GM12874 (cell line): ENCODE results near the gene BCLAF1.

Experiments
- TF ChIP-seq, protein P1 (sequence below): IDR thresholded peaks from 2 replicates; pipeline ENCODE4 v1.5.1; 2011; ENCODE audit warnings: low read depth, mild to moderate bottlenecking, control low read depth, low read length, moderate library complexity; ENCODE audit not compliant: insufficient read depth

Gene BCLAF1

DNA sequence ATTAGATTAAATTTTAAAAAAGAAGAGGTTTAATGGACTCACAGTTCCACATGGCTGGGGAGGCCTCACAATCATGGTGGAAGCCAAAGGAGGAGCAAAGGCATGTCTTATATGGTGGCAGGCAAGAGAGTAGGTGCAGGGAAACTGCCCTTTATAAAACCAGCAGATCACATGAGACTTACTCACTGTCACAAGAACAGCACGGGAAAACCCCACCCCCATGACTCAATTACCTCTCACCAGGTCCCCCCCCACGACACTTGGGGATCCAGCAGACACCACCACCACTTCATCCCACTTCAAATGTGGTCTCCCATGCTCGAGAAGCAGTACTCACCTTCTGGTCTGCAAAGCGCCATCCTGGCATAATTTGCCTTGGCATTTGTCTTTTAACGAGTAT, 64.2 kb downstream of the BCLAF1 start:
- TF ChIP-seq, protein P1, sequence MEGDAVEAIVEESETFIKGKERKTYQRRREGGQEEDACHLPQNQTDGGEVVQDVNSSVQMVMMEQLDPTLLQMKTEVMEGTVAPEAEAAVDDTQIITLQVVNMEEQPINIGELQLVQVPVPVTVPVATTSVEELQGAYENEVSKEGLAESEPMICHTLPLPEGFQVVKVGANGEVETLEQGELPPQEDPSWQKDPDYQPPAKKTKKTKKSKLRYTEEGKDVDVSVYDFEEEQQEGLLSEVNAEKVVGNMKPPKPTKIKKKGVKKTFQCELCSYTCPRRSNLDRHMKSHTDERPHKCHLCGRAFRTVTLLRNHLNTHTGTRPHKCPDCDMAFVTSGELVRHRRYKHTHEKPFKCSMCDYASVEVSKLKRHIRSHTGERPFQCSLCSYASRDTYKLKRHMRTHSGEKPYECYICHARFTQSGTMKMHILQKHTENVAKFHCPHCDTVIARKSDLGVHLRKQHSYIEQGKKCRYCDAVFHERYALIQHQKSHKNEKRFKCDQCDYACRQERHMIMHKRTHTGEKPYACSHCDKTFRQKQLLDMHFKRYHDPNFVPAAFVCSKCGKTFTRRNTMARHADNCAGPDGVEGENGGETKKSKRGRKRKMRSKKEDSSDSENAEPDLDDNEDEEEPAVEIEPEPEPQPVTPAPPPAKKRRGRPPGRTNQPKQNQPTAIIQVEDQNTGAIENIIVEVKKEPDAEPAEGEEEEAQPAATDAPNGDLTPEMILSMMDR, result no peak

DNA sequence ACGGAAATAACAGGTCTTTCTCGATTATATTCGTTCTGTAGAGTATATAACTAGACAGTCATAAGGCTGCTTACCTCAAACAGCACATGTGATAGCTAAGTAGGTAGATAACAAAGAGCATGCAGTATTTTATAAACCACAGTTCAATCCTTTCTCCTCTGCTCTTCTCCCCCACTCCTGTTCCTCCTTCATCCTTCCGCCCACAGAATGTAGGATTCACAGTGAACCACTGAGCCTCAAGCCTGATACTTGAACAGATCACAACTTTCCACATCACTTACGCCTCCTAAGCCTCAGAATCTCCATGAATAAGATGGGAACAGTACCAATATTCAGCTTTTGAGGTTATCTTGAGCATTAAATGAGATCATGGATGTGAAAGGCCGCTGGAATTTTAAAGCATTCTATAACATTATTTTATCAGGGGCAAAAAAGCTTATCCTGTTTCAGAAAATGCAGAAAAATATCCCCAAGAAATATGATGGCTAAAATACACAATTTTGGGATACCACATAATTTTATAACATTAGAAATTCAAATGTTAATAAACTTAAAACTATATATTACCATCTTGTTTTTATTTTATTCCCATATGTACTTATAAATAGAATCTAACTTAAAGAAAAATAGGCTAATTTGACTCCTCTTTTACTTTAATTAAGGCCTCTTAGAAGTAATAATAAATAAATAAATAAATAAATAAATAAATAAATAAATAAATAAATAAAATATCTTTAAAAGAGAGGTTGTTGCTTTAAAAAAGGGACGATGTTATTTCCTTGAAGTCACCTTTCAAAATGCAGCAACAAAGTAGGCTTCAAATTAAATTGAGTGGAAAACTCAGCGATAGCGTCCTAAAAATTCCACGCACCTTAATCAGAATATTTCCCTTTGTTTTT, 72.9 kb downstream of the BCLAF1 start:
- TF ChIP-seq, protein P1, result no peak

DNA sequence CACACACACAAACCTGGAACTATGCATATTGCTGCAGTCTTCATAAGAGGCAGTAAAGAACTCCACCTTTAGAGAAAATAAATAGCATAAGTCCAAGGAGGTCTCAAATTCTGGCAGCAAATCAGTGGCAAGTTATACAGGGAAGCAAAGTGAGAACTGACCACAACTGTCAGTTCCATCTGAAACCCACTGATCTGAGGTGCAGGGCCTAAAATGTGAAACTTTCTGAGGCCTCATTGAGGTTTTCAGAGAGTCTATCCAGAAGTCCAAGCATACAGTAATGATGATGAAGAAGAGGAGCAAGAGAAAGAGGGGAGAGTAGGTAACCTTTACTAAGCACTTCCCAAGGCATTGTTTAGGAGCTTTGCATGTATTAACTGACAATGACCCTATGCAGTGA, 75.8 kb downstream of the BCLAF1 start:
- TF ChIP-seq, protein P1, result no peak

DNA sequence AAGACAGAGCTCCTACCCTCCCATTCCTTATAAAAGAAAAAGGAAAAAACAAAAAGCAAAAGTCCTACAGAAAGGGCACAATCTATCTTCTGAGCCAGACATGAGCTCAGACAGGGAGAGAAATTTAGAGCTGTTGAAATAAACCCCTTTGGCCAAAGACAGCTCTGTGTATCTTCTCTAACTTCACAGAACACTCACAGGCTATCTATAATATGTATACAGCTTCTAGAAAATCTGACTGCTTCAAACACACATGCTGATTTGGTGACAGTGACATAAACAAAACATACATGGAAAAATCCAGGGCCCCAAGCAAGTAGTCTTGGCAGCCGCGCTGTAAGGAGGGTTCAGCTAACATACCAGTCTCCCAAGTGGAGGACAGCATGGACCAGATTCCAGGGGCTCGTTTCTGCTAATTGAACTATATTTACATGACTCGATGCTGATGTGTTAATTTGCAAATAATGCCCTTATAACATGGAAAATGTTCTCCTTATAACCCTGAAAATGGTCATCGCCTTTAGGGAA, 76.6 kb downstream of the BCLAF1 start:
- TF ChIP-seq, protein P1, result no peak

DNA sequence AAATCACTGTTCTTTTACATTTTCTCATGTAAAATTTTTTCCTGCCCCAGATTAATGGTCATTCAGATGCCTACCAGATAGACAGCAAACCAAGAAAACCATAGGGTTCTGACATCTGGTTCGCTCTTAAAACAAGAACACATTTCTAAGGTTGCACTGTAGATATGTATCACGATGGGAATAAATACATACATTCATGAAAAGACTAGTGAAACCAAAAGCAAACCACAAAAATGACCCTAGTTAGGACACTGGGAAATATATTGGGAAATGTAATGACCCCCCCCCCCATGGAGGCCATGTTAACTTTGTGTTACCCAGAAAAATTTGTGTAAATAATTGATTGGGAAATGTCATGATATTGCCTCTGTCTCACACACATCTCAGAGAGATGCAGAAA, 77.0 kb downstream of the BCLAF1 start:
- TF ChIP-seq, protein P1, result no peak

DNA sequence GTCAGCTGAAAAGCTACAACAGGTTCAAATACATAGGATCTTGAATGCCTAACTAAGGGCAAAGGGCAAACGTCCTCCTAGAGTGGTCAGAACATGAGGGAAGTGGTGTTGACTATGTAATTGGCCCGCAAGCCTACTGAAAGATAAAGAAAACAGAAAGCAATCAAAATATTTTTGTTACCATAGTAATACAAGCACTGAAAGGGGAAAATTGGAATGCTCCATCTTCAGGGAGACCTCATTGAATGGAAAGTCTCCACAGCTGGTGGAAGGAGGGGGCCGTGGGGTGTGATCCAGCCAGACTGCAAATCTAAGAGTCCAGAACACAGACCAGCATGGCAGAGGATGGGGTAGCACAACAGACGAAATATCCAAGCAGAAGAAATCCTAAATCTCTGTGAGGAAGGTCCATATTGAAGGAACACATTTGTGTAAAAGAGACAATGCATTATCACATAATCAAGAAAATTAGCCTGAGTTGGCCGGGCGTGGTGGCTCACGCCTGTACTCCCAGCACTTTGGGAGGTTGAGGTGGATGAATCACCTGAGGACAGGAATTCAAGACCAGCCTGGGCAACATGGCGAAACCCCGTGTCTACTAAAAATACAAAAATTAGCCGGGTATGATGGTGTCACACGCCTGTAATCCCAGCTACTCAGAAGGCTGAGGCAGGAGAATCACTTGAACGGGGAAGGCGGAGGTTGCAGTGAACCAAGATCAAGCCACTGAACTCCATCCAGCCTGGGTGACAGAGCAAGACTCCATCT, 79.1 kb downstream of the BCLAF1 start:
- TF ChIP-seq, protein P1, result no peak

DNA sequence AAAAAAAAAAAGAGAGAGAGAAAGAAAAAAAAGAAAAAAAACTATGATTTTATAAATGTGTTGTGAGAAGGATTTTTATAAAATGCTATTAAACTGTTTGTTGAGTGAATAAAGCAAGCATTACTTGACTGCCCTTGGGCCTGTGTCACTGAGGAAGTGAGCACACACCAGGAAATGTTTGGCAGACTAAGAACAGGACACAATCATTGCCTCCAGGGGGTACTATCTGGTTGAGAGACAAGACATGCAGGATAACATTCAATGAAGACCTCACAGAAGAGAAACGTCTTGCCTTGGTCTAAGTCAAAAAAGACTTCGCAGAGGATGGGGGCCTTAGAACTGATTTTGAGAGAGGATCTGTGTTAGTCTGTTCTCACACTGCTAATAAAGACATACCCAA, 80.2 kb downstream of the BCLAF1 start:
- TF ChIP-seq, protein P1, result no peak
